Heart left ventricle (tissue), 13 donors: ENCODE data around the gene DHX30.

Experiments
- POLR2A ChIP-seq, 2 donors: fragments of 450-650 bp; IDR thresholded peaks; one replicate each; pipeline ENCODE4 v1.6.1; 2017; ENCODE audit warnings: antibody characterized with exemption in 2 of 2, mild to moderate bottlenecking in 2 of 2, moderate library complexity in 2 of 2
- TF ChIP-seq, protein P1 (sequence below), 12 donors: fragments of 200-600 bp; sonication (generic) in 4 of 12; IDR thresholded peaks; one replicate each; pipeline versions ENCODE4 v1.5.0 to v1.8.0; 2018 to 2022; ENCODE audit warnings: antibody characterized with exemption in 12 of 12, mild to moderate bottlenecking in 5 of 12
- donor health status: ischemic (EF 13 %, LVEDD 7.1; RV severe dilation, severe dysfunction).
- donor health status: DM: no; HTN: yes; CAD: no.
- donor health status: DM: no; HTN: no; CAD: no.
- donor health status: ischemic (EF 25% LVEDD 6.9; RV normal size, moderate dysfunction).
- donor health status: ischemic (EF 25% LVEDD 5.7; RV mildly dilated, moderate dysfunction).
- donor health status: ischemic (EF 35%, LVEDD 5.7; RV mildly dilated, moderate dysfunction).
- donor health status: nonischemic (EF 11% LVEDD 7.7; RV severe dilation, severe dysfunction).
- donor health status: DM: yes; HTN: yes; CAD: no.
- donor health status: PGD.
- donor health status: ischemic (EF 29% LVEDD 5.4; RV normal size, mild dysfunction).
- donor health status: nonischemic (EF 23%, LVEDD 6.1; RV moderate dilation, normal function).

GRCh38 chr3:47803480-47804025 is 615 bp downstream of the DHX30 start:
- TF ChIP-seq, protein P1, sequence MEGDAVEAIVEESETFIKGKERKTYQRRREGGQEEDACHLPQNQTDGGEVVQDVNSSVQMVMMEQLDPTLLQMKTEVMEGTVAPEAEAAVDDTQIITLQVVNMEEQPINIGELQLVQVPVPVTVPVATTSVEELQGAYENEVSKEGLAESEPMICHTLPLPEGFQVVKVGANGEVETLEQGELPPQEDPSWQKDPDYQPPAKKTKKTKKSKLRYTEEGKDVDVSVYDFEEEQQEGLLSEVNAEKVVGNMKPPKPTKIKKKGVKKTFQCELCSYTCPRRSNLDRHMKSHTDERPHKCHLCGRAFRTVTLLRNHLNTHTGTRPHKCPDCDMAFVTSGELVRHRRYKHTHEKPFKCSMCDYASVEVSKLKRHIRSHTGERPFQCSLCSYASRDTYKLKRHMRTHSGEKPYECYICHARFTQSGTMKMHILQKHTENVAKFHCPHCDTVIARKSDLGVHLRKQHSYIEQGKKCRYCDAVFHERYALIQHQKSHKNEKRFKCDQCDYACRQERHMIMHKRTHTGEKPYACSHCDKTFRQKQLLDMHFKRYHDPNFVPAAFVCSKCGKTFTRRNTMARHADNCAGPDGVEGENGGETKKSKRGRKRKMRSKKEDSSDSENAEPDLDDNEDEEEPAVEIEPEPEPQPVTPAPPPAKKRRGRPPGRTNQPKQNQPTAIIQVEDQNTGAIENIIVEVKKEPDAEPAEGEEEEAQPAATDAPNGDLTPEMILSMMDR (IDR thresholded peaks at IDR 0.05), result no peak
- TF ChIP-seq POLR2A (IDR thresholded peaks at IDR 0.05), result no peak
